A673 (cell line): ENCODE measurements around the gene DPY19L3. TPM values are rescaled to one million over a fixed set of nuclear protein-coding genes. Genes with fewer than 3 reads are reported as not detected.

Experiments used
- BruUV-seq: library from RNA; stranded (reverse); fragments of 400-500 nt; replicated peaks from 2 replicates; lab custom pipeline; 2021; lab: Mats Ljungman, UMichigan
- CTCF ChIA-PET: fragments of 300-600 bp; sonication (Branson Sonifier 250); formaldehyde crosslinking; loops from one replicate; lab custom pipeline; 2022; ENCODE audit warnings: antibody characterized with exemption; lab: Charles Lee
- POLR2A ChIA-PET: fragments of 300-600 bp; sonication (Branson Sonifier 250); formaldehyde crosslinking; loops from one replicate; lab custom pipeline; 2022; ENCODE audit warnings: antibody characterized with exemption; ENCODE audit not compliant: low non-redundant PET; lab: Charles Lee
- DNase-seq: peaks from one replicate; pipeline ENCODE4 v3.0.0-alpha.2; 2015; ENCODE audit warnings: low spot score
- H3K27ac ChIP-seq: fragments of 200-600 bp; sonication (generic); 2 replicates; pipeline ENCODE4 v1.5.1; 2016; ENCODE audit warnings: mixed run types, low read depth, mild to moderate bottlenecking, mixed read lengths, antibody characterized with exemption, low read length; ENCODE audit not compliant: poor library complexity, severe bottlenecking
- H3K27me3 ChIP-seq: fragments of 200-600 bp; sonication (generic); replicated peaks from 2 replicates; pipeline ENCODE4 v1.6.1; 2017; ENCODE audit warnings: mixed run types, low read depth, mild to moderate bottlenecking, mixed read lengths, antibody characterized with exemption, low read length; ENCODE audit not compliant: insufficient read depth, poor library complexity
- H3K36me3 ChIP-seq: fragments of 200-600 bp; sonication (generic); 2 replicates; pipeline ENCODE4 v1.6.1; 2016; ENCODE audit warnings: mixed run types, mild to moderate bottlenecking, mixed read lengths, antibody characterized with exemption, low read length; ENCODE audit not compliant: insufficient read depth, poor library complexity, severe bottlenecking
- H3K4me1 ChIP-seq: fragments of 200-600 bp; sonication (generic); 2 replicates; pipeline ENCODE4 v1.6.1; 2017; ENCODE audit warnings: mixed run types, mild to moderate bottlenecking, mixed read lengths, antibody characterized with exemption, low read length; ENCODE audit not compliant: insufficient read depth, poor library complexity, severe bottlenecking
- H3K4me3 ChIP-seq: fragments of 200-600 bp; sonication (generic); 2 replicates; pipeline ENCODE4 v1.5.1; 2016; ENCODE audit warnings: low read depth, mixed run types, mild to moderate bottlenecking, mixed read lengths, low read length; ENCODE audit not compliant: poor library complexity, severe bottlenecking
- H3K9me3 ChIP-seq: fragments of 200-600 bp; sonication (generic); 2 replicates; pipeline ENCODE4 v1.6.1; 2016; ENCODE audit warnings: mixed run types, low read depth, mild to moderate bottlenecking, mixed read lengths, antibody characterized with exemption, low read length; ENCODE audit not compliant: poor library complexity, severe bottlenecking
- EZH2 ChIP-seq: fragments of 200-600 bp; sonication (generic); IDR thresholded peaks from 2 replicates; pipeline ENCODE4 v1.6.1; 2017; ENCODE audit warnings: borderline replicate concordance, low read depth, mild to moderate bottlenecking, mixed read lengths, antibody characterized with exemption, low read length; ENCODE audit not compliant: poor library complexity, severe bottlenecking
- intact Hi-C: fragments of 100-400 bp; cut with micrococcal nuclease; formaldehyde crosslinking; loops from one replicate; pipeline ENCODE4 v1.10.0; 2022; ENCODE audit not compliant: unreplicated experiment
- total RNA-seq: library from RNA; stranded (reverse); gene quantifications from 2 replicates; pipeline ENCODE4 v1.2.3, GENCODE V29; 2021
- TF ChIP-seq, protein P1 (sequence below): fragments of 300-800, 200-600 bp; sonication (generic); conservative IDR thresholded peaks from 2 replicates; pipeline ENCODE4 v1.5.1; 2017; ENCODE audit warnings: low read depth, mild to moderate bottlenecking, antibody characterized with exemption, low read length, moderate library complexity, mixed read lengths

The DPY19L3 gene
- total RNA-seq, 1 experiment from 2014 or later, result 70.5 TPM

DNA sequence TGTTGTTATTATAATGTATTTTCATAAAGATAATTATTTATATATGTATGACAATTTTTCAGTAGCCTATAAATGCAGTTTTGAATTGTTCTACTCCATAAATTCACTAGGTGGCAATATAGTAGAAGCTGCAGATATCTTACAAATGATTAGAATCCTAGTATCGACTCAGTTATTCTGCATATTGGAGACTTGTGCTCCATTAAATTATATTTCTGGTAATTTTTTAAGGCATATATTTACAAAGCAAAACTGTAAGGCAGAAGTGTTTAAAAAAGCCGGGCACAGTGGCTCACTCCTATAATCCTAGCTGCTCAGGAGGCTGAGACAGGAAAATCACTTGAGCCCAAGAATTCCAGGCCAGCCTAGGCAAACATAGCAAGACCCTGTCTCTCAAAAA lies 58.7 kb downstream of the DPY19L3 start:
- DNase-seq, result peak; percentile 18
- H3K27ac ChIP-seq, result no peak overlapping the region
- no TSS peak for BruUV-seq
- POLR2A ChIA-PET, result no interaction called here
- H3K4me1 ChIP-seq, result no peaks in the 10 kb centered on the region
- peaks cover 10% of the 10 kb centered on the region for H3K36me3 ChIP-seq
- intact Hi-C loops, result no loop called here
- CTCF ChIA-PET, result no interaction called here
- no peaks in the 10 kb centered on the region for H3K27me3 ChIP-seq
- H3K9me3 ChIP-seq, result no peaks in the 10 kb centered on the region
- TF ChIP-seq, protein P1, sequence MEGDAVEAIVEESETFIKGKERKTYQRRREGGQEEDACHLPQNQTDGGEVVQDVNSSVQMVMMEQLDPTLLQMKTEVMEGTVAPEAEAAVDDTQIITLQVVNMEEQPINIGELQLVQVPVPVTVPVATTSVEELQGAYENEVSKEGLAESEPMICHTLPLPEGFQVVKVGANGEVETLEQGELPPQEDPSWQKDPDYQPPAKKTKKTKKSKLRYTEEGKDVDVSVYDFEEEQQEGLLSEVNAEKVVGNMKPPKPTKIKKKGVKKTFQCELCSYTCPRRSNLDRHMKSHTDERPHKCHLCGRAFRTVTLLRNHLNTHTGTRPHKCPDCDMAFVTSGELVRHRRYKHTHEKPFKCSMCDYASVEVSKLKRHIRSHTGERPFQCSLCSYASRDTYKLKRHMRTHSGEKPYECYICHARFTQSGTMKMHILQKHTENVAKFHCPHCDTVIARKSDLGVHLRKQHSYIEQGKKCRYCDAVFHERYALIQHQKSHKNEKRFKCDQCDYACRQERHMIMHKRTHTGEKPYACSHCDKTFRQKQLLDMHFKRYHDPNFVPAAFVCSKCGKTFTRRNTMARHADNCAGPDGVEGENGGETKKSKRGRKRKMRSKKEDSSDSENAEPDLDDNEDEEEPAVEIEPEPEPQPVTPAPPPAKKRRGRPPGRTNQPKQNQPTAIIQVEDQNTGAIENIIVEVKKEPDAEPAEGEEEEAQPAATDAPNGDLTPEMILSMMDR, result peak; percentile 62; the same call in 1 of the 2 replicates
- no peak for TF ChIP-seq EZH2
- no peak overlapping the region for H3K4me3 ChIP-seq

DNA sequence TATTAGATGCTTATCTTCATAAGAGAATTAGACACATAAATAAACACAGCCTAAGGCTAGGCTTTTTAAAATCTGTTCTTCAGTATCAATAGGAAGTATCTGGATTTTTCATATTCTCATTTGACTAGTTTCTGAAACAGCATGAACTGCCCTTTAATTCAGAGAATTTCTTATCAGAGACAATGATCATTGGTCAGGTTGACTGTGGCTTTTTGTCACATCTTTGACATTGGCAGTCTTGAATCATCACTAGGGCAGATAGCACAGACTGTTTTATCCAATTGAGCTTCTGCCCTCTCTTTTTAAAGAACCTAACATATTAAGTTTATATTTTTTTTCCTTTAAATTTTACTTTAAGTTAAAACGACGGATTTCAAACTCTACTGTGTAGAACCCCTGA lies 59.6 kb downstream of the DPY19L3 start:
- Histone ChIP-seq H3K27me3 (no peaks in the 10 kb centered on the region), H3K36me3 (peaks cover 14% of the 10 kb centered on the region), H3K9me3 (no peaks in the 10 kb centered on the region), H3K27ac (no peak overlapping the region), H3K4me3 (no peak overlapping the region), H3K4me1 (no peaks in the 10 kb centered on the region)
- intact Hi-C loops, result no loop called here
- DNase-seq, result no peak
- POLR2A ChIA-PET, result no interaction called here
- BruUV-seq, result no TSS peak
- CTCF ChIA-PET, result no interaction called here
- no peak for TF ChIP-seq EZH2
- TF ChIP-seq, protein P1, result no peak

- Histone ChIP-seq H3K4me1 (no peaks in the 10 kb centered on the region), H3K27me3 (no peaks in the 10 kb centered on the region), H3K9me3 (no peaks in the 10 kb centered on the region), H3K4me3 (no peak overlapping the region), H3K36me3 (peaks cover 8% of the 10 kb centered on the region), H3K27ac (no peak overlapping the region)
- no peak for TF ChIP-seq EZH2
- TF ChIP-seq, protein P1, result no peak
- POLR2A ChIA-PET, result no interaction called here
- DNase-seq, result no peak
- BruUV-seq, result no TSS peak
- intact Hi-C loops, result no loop called here
- CTCF ChIA-PET, result no interaction called here
Observed at GRCh38 chr19:32469795-32470194, 64.2 kb downstream of the DPY19L3 start.
